K562 (cell line): ENCODE results near the gene DENND6A. TPM values are rescaled to one million over a fixed set of nuclear protein-coding genes. Genes with fewer than 3 reads are reported as not detected.

ENCODE experiments used
- ATAC-seq: fragments of 200-7000 bp; cut with Tn5 transposase; 3 replicates; pipeline ENCODE4 v1.9.1; 2020; ENCODE audit warnings: moderate library complexity
- BruUV-seq: library from RNA; stranded (reverse); fragments of 400-500 nt; replicated peaks from 2 replicates; lab custom pipeline; 2021; lab: Mats Ljungman, UMichigan
- CTCF ChIA-PET: fragments of 300-600 bp; formaldehyde crosslinking; extraction: SDS; loops from one replicate; lab custom pipeline; 2021; ENCODE audit warnings: low intra/inter-chr PET ratio; lab: Yijun Ruan, JAX
- POLR2A ChIA-PET: fragments of 300-600, 350-650 bp; sonication (Branson Sonifier 250); formaldehyde crosslinking; extraction: SDS; loops from one replicate; lab custom pipeline; 2021; ENCODE audit warnings: antibody characterized with exemption, inconsistent platforms; lab: Yijun Ruan, JAX
- DNase-seq, 4 experiments: peaks; one replicate each; pipeline versions ENCODE4 v3.0.0 to v3.0.0-alpha.2; 2011 to 2018; ENCODE audit warnings: low spot score in 3 of 4, mixed read lengths in 3 of 4; ENCODE audit errors: extremely low read depth in 1 of 4
- FAIRE-seq: peaks from 2 replicates; lab custom pipeline; 2011; peaks lifted over from hg19 to GRCh38; lab: Jason Lieb, UNC
- H2AFZ ChIP-seq: 2 replicates; pipeline ENCODE4 v1.6.0; 2011; ENCODE audit warnings: low read depth, low read length, control low read depth, inconsistent platforms
- H3K27ac ChIP-seq: fragments of 200-600 bp; 3 replicates; pipeline ENCODE4 v1.8.0; 2011; ENCODE audit warnings: low read depth, mild to moderate bottlenecking, control low read depth, inconsistent platforms, low read length, moderate library complexity, mixed read lengths; ENCODE audit errors: extremely low read depth
- H3K27me3 ChIP-seq, 2 experiments: fragments of 300-600 bp in 1 of 2; 2 replicates in 1 of 2; 3 replicates in 1 of 2; pipeline versions ENCODE4 v1.6.0 to v1.8.0; 2011; ENCODE audit warnings: inconsistent platforms in 2 of 2, low read length in 2 of 2, mild to moderate bottlenecking in 1 of 2, mixed read lengths in 1 of 2, moderate library complexity in 1 of 2; ENCODE audit not compliant: control insufficient read depth in 2 of 2, insufficient read depth in 2 of 2
- H3K36me3 ChIP-seq: fragments of 300-600 bp; 3 replicates; pipeline ENCODE4 v1.8.0; 2011; ENCODE audit warnings: mild to moderate bottlenecking, low read length, inconsistent platforms; ENCODE audit not compliant: control insufficient read depth, insufficient read depth
- H3K4me1 ChIP-seq, 2 experiments: fragments of 200-600 bp in 1 of 2; replicated peaks in 1 of 2; 2 replicates in 1 of 2; 3 replicates in 1 of 2; pipeline versions ENCODE4 v1.5.1 to v1.8.0; 2011; ENCODE audit warnings: inconsistent platforms in 2 of 2, low read length in 2 of 2, mild to moderate bottlenecking in 1 of 2, mixed read lengths in 1 of 2, moderate library complexity in 1 of 2; ENCODE audit not compliant: control insufficient read depth in 2 of 2, insufficient read depth in 2 of 2
- H3K4me2 ChIP-seq: 2 replicates; pipeline ENCODE4 v1.6.1; 2011; ENCODE audit warnings: low read length, control low read depth, inconsistent platforms, mixed read lengths; ENCODE audit not compliant: insufficient read depth
- H3K4me3 ChIP-seq: fragments of 200-600 bp; sonication (generic), shearing (Covaris generic); 2 replicates; pipeline ENCODE4 v1.5.1; 2016; ENCODE audit warnings: control low read depth, inconsistent platforms
- H3K79me2 ChIP-seq: fragments of 200-600 bp; 3 replicates; pipeline ENCODE4 v1.8.0; 2011; ENCODE audit warnings: low read length, inconsistent platforms; ENCODE audit not compliant: control insufficient read depth, insufficient read depth
- H3K9ac ChIP-seq, 2 experiments: 2 replicates each; pipeline versions ENCODE4 v1.6.0 to v1.6.1; 2011; ENCODE audit warnings: low read depth in 2 of 2, low read length in 2 of 2, control low read depth in 1 of 2, inconsistent platforms in 1 of 2, mild to moderate bottlenecking in 1 of 2, mixed read lengths in 1 of 2; ENCODE audit not compliant: insufficient read depth in 1 of 2
- H3K9me1 ChIP-seq: one replicate; pipeline ENCODE4 v1.6.0; 2011; ENCODE audit warnings: inconsistent platforms, mild to moderate bottlenecking, low read length, moderate library complexity; ENCODE audit not compliant: control insufficient read depth, insufficient read depth
- H3K9me3 ChIP-seq: replicated peaks from 2 replicates; pipeline ENCODE4 v1.5.1; 2011; ENCODE audit warnings: low read depth, low read length, inconsistent platforms; ENCODE audit not compliant: control insufficient read depth, insufficient read depth
- H4K20me1 ChIP-seq: replicated peaks from 2 replicates; pipeline ENCODE4 v1.6.1; 2011; ENCODE audit warnings: low read length, inconsistent platforms, mixed read lengths; ENCODE audit not compliant: control insufficient read depth, insufficient read depth
- BCL6 ChIP-seq: fragments of 250-450 bp; sonication (Bioruptor Pico); IDR thresholded peaks from 2 replicates; pipeline ENCODE4 v1.4.0; 2020
- MEF2D ChIP-seq: conservative IDR thresholded peaks from 2 replicates; pipeline ENCODE4 v1.6.1; 2016; ENCODE audit warnings: low read depth, missing genetic modification characterization, missing compliant biosample characterization
- MYNN ChIP-seq, 2 experiments: sonication (generic); formaldehyde crosslinking in 1 of 2; IDR thresholded peaks; 2 replicates each; pipeline versions ENCODE4 v1.5.0 to v1.6.1; 2016 to 2020; ENCODE audit warnings: antibody characterized with exemption in 1 of 2, missing genetic modification reagents in 1 of 2
- NUFIP1 ChIP-seq: fragments of 450-650 bp; IDR thresholded peaks from 2 replicates; pipeline ENCODE4 v1.6.1; 2018; ENCODE audit not compliant: partially characterized antibody
- PHF21A ChIP-seq: fragments of 450-650 bp; IDR thresholded peaks from 2 replicates; pipeline ENCODE4 v1.6.1; 2017; ENCODE audit warnings: low read depth, borderline replicate concordance
- SMAD3 ChIP-seq: fragments of 450-650 bp; formaldehyde crosslinking; conservative IDR thresholded peaks from 2 replicates; pipeline ENCODE4 v1.4.0; 2020; ENCODE audit warnings: mild to moderate bottlenecking
- ZNF121 ChIP-seq: sonication (generic); formaldehyde crosslinking; conservative IDR thresholded peaks from 2 replicates; pipeline ENCODE4 v1.8.0; 2022; ENCODE audit warnings: missing genetic modification reagents
- ZNF124 ChIP-seq: sonication (generic); formaldehyde crosslinking; IDR thresholded peaks from 2 replicates; pipeline ENCODE4 v1.8.1; 2022; ENCODE audit warnings: missing genetic modification reagents
- WGBS: fragments of 100-300 bp; shearing (Covaris generic); methylation state at CpG from one replicate; pipeline ENCODE4 v1.1.6; 2016; ENCODE audit warnings: low coverage, mixed read lengths; ENCODE audit not compliant: insufficient coverage; ENCODE audit errors: missing lambda C conversion rate; 5-methylcytosine and 5-hydroxymethylcytosine counted together
- in situ Hi-C: fragments of 300-500 bp; cut with MboI; formaldehyde crosslinking; loops from 4 replicates; pipeline ENCODE4 v1.15.0; 2018; ENCODE audit warnings: inconsistent platforms, mixed read lengths
- intact Hi-C: fragments of 100-400 bp; cut with micrococcal nuclease; formaldehyde crosslinking; loops from 2 replicates; pipeline ENCODE4 v1.14.2; 2022
- polyA plus RNA-seq, 8 experiments: library from polyadenylated mRNA; depleted of rRNA in 4 of 8; stranded (reverse) in 5 of 8; unstranded in 3 of 8; fragments of >200 nt; fragmentation: Nextera tagmentation in 2 of 8; fragmentation: Illumina TruSeq in 1 of 8; extraction: Ambion mirVana in 2 of 8; extraction: Trizol in 1 of 8; gene quantifications; 2 replicates each; pipeline versions ENCODE4 v1.2.1 to v1.2.3, GENCODE V29; 2011 to 2014; ENCODE audit warnings: inconsistent platforms in 1 of 8, missing spikeins in 1 of 8
- total RNA-seq, 7 experiments: library from RNA; depleted of rRNA in 6 of 7; stranded (reverse); fragments of >200 nt in 6 of 7; fragmentation: Illumina TruSeq in 2 of 7; extraction: Trizol in 2 of 7; gene quantifications; 2 replicates each; pipeline versions ENCODE4 v1.2.1 to v1.2.3, GENCODE V29; 2011 to 2021; ENCODE audit warnings: low replicate concordance in 1 of 7
- TF ChIP-seq, protein P1 (sequence below): fragments of 450-650 bp; formaldehyde crosslinking; IDR thresholded peaks from 2 replicates; pipeline ENCODE4 v1.4.0; 2020; ENCODE audit warnings: mild to moderate bottlenecking, mixed read lengths
- TF ChIP-seq, protein P2 (sequence below): fragments of 450-650 bp; conservative IDR thresholded peaks from 2 replicates; pipeline ENCODE4 v1.6.1; 2016; ENCODE audit warnings: missing genetic modification characterization, low read depth, mild to moderate bottlenecking, missing compliant biosample characterization, moderate library complexity

DENND6A gene
- total and polyA plus RNA-seq, 9 of the 15 experiments (the other 6 are each of a cell fraction or from before 2014, with no cell fraction given): 1.5 to 12.7 (median 7.1) TPM

DNA sequence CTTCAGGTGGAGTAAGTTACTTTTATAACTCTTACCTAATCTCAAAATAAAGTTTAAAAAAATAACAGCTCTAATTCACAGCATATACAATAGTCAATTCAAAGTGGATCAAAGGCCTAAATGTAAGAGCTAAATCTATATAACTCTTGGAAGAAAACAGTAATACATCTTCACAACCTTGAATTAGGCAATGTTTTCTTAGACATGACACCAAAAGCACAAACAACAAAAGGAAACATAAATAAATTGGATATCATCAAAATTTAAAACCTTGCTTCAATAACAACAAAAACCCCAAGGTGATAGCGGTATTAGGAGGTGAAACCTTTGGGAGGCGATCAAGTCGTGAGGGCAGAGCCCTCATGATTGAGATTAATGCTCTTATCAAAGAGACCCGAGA, 12.8 kb downstream of the DENND6A start:
- no peak for DNase-seq
- H3K9me3 ChIP-seq: no peaks in the 10 kb centered on the region
- intact Hi-C loops (no loop called here), in situ Hi-C loops (no loop called here)
- POLR2A ChIA-PET: interaction anchor here (1.2 to 1.4 kb wide), 4 partner anchors 10 to 82 kb away, joined by 3 to 6 read pairs (median 4); partner anchors contain the start of gene DENND6A
- peaks cover 2% of the 10 kb centered on the region; the same call in 1 of the 3 replicates for H3K36me3 ChIP-seq
- H3K27me3 ChIP-seq: no peaks in the 10 kb centered on the region
- 84% methylated on average over 4 of the region's 4 CpGs for WGBS
- no peaks in the 10 kb centered on the region for H3K79me2 ChIP-seq
- H2AFZ ChIP-seq: no peak overlapping the region
- BruUV-seq: no TSS peak
- no peaks in the 10 kb centered on the region for H3K9me1 ChIP-seq
- TF ChIP-seq ZNF124 (no peak), PHF21A (no peak), ZNF121 (no peak), MYNN (IDR thresholded peaks at IDR 0.05) (no peak), MYNN (CRISPR knock-in tag; IDR thresholded peaks at IDR 0.05) (no peak), NUFIP1 (no peak), BCL6 (CRISPR knock-in tag) (no peak), SMAD3 (CRISPR knock-in tag) (no peak), MEF2D (tag) (no peak)
- TF ChIP-seq, protein P1, sequence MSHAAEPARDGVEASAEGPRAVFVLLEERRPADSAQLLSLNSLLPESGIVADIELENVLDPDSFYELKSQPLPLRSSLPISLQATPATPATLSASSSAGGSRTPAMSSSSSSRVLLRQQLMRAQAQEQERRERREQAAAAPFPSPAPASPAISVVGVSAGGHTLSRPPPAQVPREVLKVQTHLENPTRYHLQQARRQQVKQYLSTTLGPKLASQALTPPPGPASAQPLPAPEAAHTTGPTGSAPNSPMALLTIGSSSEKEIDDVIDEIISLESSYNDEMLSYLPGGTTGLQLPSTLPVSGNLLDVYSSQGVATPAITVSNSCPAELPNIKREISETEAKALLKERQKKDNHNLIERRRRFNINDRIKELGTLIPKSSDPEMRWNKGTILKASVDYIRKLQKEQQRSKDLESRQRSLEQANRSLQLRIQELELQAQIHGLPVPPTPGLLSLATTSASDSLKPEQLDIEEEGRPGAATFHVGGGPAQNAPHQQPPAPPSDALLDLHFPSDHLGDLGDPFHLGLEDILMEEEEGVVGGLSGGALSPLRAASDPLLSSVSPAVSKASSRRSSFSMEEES (CRISPR knock-in tag): no peak
- TF ChIP-seq, protein P2, sequence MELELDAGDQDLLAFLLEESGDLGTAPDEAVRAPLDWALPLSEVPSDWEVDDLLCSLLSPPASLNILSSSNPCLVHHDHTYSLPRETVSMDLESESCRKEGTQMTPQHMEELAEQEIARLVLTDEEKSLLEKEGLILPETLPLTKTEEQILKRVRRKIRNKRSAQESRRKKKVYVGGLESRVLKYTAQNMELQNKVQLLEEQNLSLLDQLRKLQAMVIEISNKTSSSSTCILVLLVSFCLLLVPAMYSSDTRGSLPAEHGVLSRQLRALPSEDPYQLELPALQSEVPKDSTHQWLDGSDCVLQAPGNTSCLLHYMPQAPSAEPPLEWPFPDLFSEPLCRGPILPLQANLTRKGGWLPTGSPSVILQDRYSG (tag): no peak
- TF ChIP-seq, all 486 proteins: peak for 0
- no peak overlapping the region for H3K9ac ChIP-seq
- H3K4me3 ChIP-seq: no peak overlapping the region
- H4K20me1 ChIP-seq: no peaks in the 10 kb centered on the region
- no peak overlapping the region for H3K27ac ChIP-seq
- H3K4me1 ChIP-seq: no peaks in the 10 kb centered on the region
- H3K4me2 ChIP-seq: no peak overlapping the region
- ATAC-seq (no peak), FAIRE-seq (no peak)
- CTCF ChIA-PET: no interaction called here
